Measurements from ENCODE around the gene RGS12. TPM values are rescaled to one million over a fixed set of nuclear protein-coding genes. Genes with fewer than 3 reads are reported as not detected.

Gene RGS12
- total RNA-seq, 1 experiment from 2014 or later = 53.9 TPM

- Histone ChIP-seq H3K4me3 (ENCODE audit: low read depth, low read length, poor library complexity, severe bottlenecking) (no peak overlapping the region), H3K9me3 (ENCODE audit: low read depth, low read length, poor library complexity, severe bottlenecking) (no peaks in the 10 kb centered on the region), H3K27me3 (replicated peaks; ENCODE audit: insufficient read depth, low read depth, low read length, poor library complexity) (no peaks in the 10 kb centered on the region), H3K4me1 (ENCODE audit: insufficient read depth, low read length, poor library complexity, severe bottlenecking) (peaks cover 10% of the 10 kb centered on the region), H3K27ac (ENCODE audit: low read depth, low read length, poor library complexity, severe bottlenecking) (no peak overlapping the region), H3K36me3 (ENCODE audit: insufficient read depth, low read length, poor library complexity, severe bottlenecking) (no peaks in the 10 kb centered on the region)
- TF ChIP-seq CTCF (conservative IDR thresholded peaks at IDR 0.05; ENCODE audit: low read depth, low read length) (no peak), EZH2 (IDR thresholded peaks at IDR 0.05; ENCODE audit: borderline replicate concordance, low read depth, low read length, poor library complexity, severe bottlenecking) (no peak)
- no peak for DNase-seq (ENCODE audit: low spot score)
- intact Hi-C loops (cut with micrococcal nuclease; ENCODE audit: unreplicated experiment) = no loop called here
- ChIA-PET CTCF (no interaction called here), POLR2A (ENCODE audit: low non-redundant PET) (interaction anchor here (0.7 kb wide), 1 partner anchor 47 kb away, joined by 3 read pairs; no protein-coding TSS in a partner anchor)
- no TSS peak for BruUV-seq (replicated peaks)
Observed at GRCh38 chr4:3267576-3268394, 25.0 kb upstream of the RGS12 start.

- no peaks in the 10 kb centered on the region for H3K27me3 ChIP-seq (replicated peaks; ENCODE audit: insufficient read depth, low read depth, low read length, poor library complexity)
- intact Hi-C loops (cut with micrococcal nuclease; ENCODE audit: unreplicated experiment) = no loop called here
- H3K36me3 ChIP-seq (ENCODE audit: insufficient read depth, low read length, poor library complexity, severe bottlenecking) = no peaks in the 10 kb centered on the region
- no peak overlapping the region for H3K27ac ChIP-seq (ENCODE audit: low read depth, low read length, poor library complexity, severe bottlenecking)
- no peak for TF ChIP-seq EZH2 (IDR thresholded peaks at IDR 0.05; ENCODE audit: borderline replicate concordance, low read depth, low read length, poor library complexity, severe bottlenecking)
- TF ChIP-seq CTCF (conservative IDR thresholded peaks at IDR 0.05; ENCODE audit: low read depth, low read length) = no peak
- BruUV-seq (replicated peaks) = no TSS peak
- no peak overlapping the region for H3K4me3 ChIP-seq (ENCODE audit: low read depth, low read length, poor library complexity, severe bottlenecking)
- H3K9me3 ChIP-seq (ENCODE audit: low read depth, low read length, poor library complexity, severe bottlenecking) = no peaks in the 10 kb centered on the region
- DNase-seq (ENCODE audit: low spot score) = no peak
- H3K4me1 ChIP-seq (ENCODE audit: insufficient read depth, low read length, poor library complexity, severe bottlenecking) = peaks cover 10% of the 10 kb centered on the region
- POLR2A ChIA-PET (ENCODE audit: low non-redundant PET) = no interaction called here
- CTCF ChIA-PET = no interaction called here
Observed at GRCh38 chr4:3268395-3269104, 24.3 kb upstream of the RGS12 start.

- Histone ChIP-seq H3K4me1 (ENCODE audit: insufficient read depth, low read length, poor library complexity, severe bottlenecking) (peaks cover 10% of the 10 kb centered on the region), H3K4me3 (ENCODE audit: low read depth, low read length, poor library complexity, severe bottlenecking) (no peak overlapping the region), H3K27ac (ENCODE audit: low read depth, low read length, poor library complexity, severe bottlenecking) (no peak overlapping the region), H3K27me3 (replicated peaks; ENCODE audit: insufficient read depth, low read depth, low read length, poor library complexity) (no peaks in the 10 kb centered on the region), H3K9me3 (ENCODE audit: low read depth, low read length, poor library complexity, severe bottlenecking) (no peaks in the 10 kb centered on the region), H3K36me3 (ENCODE audit: insufficient read depth, low read length, poor library complexity, severe bottlenecking) (no peaks in the 10 kb centered on the region)
- DNase-seq (ENCODE audit: low spot score) = no peak
- intact Hi-C loops (cut with micrococcal nuclease; ENCODE audit: unreplicated experiment) = no loop called here
- CTCF ChIA-PET = no interaction called here
- POLR2A ChIA-PET (ENCODE audit: low non-redundant PET) = no interaction called here
- TF ChIP-seq EZH2 (IDR thresholded peaks at IDR 0.05; ENCODE audit: borderline replicate concordance, low read depth, low read length, poor library complexity, severe bottlenecking) = no peak
- no peak for TF ChIP-seq CTCF (conservative IDR thresholded peaks at IDR 0.05; ENCODE audit: low read depth, low read length)
- no TSS peak for BruUV-seq (replicated peaks)
Observed at GRCh38 chr4:3269105-3269927, 23.5 kb upstream of the RGS12 start.

Measured in A673 (cell line).